NT2/D1 (cell line): ENCODE measurements around the gene CNTFR.
"Not testable (repeated sequence)": the region's sequence is repeated elsewhere in the genome, so short reads cannot be mapped to it uniquely, and the experiment has no call there.

Experiments
- DNase-seq: peaks from one replicate; pipeline ENCODE4 v3.0.0-alpha.2; 2011; ENCODE audit warnings: low read depth, low spot score
- H3K27me3 ChIP-seq: 2 replicates; pipeline ENCODE4 v1.6.0; 2011; ENCODE audit warnings: mild to moderate bottlenecking; ENCODE audit not compliant: insufficient read length, insufficient read depth
- H3K36me3 ChIP-seq: 2 replicates; pipeline ENCODE4 v1.6.1; 2011; ENCODE audit warnings: mild to moderate bottlenecking, low read length, mixed read lengths; ENCODE audit not compliant: insufficient read depth, insufficient read length
- H3K4me1 ChIP-seq: 2 replicates; pipeline ENCODE4 v1.5.1; 2011; ENCODE audit not compliant: insufficient read depth, insufficient read length
- H3K4me3 ChIP-seq: 2 replicates; pipeline ENCODE4 v1.5.1; 2011; ENCODE audit warnings: low read depth; ENCODE audit not compliant: insufficient read length
- H3K9ac ChIP-seq: 2 replicates; pipeline ENCODE4 v1.6.0; 2011; ENCODE audit warnings: low read depth; ENCODE audit not compliant: insufficient read length
- H3K9me3 ChIP-seq: 2 replicates; pipeline ENCODE4 v1.5.1; 2011; ENCODE audit warnings: mild to moderate bottlenecking, low read length; ENCODE audit not compliant: insufficient read depth
- SUZ12 ChIP-seq: IDR thresholded peaks from 2 replicates; pipeline ENCODE4 v1.6.1; 2011; ENCODE audit not compliant: insufficient read length, insufficient read depth; ENCODE audit errors: extremely low read depth
- YY1 ChIP-seq: IDR thresholded peaks from 2 replicates; pipeline ENCODE4 v1.6.1; 2011; ENCODE audit not compliant: insufficient read length, insufficient read depth
- ZNF274 ChIP-seq: IDR thresholded peaks from 2 replicates; pipeline ENCODE4 v1.6.1; 2011; ENCODE audit warnings: mild to moderate bottlenecking, low read depth, low read length

Gene CNTFR

GRCh38 chr9:34545497-34545896, 44.0 kb downstream of the CNTFR start:
- Histone ChIP-seq H3K4me3 (no peak overlapping the region), H3K27me3 (no peaks in the 10 kb centered on the region), H3K9ac (no peak overlapping the region), H3K4me1 (peaks cover 14% of the 10 kb centered on the region), H3K9me3 (no peaks in the 10 kb centered on the region), H3K36me3 (no peaks in the 10 kb centered on the region)
- no peak for TF ChIP-seq SUZ12
- no peak for TF ChIP-seq ZNF274
- DNase-seq = no peak

- Histone ChIP-seq H3K36me3 (no peaks in the 10 kb centered on the region), H3K9ac (no peak overlapping the region), H3K27me3 (no peaks in the 10 kb centered on the region), H3K4me3 (no peak overlapping the region), H3K9me3 (no peaks in the 10 kb centered on the region), H3K4me1 (peaks cover 14% of the 10 kb centered on the region)
- TF ChIP-seq YY1 (no peak), SUZ12 (no peak), ZNF274 (no peak)
- no peak for DNase-seq
These were observed 45.5 kb downstream of the CNTFR start for GRCh38 chr9:34544035-34544434.

- no peak for TF ChIP-seq ZNF274
- TF ChIP-seq SUZ12 = no peak
- no peak for TF ChIP-seq YY1
These were observed 48.0 kb downstream of the CNTFR start for GRCh38 chr9:34541540-34541939.

GRCh38 chr9:34540827-34541226, 48.7 kb downstream of the CNTFR start:
- TF ChIP-seq SUZ12 = no peak
- TF ChIP-seq ZNF274 = no peak
- TF ChIP-seq YY1 = no peak
- no peak overlapping the region for H3K4me3 ChIP-seq
- H3K36me3 ChIP-seq = no peaks in the 10 kb centered on the region
- no peak for DNase-seq
- H3K9ac ChIP-seq = no peak overlapping the region
- H3K4me1 ChIP-seq = peaks cover 6% of the 10 kb centered on the region
- no peaks in the 10 kb centered on the region for H3K9me3 ChIP-seq
- H3K27me3 ChIP-seq = no peaks in the 10 kb centered on the region

More at GRCh38 chr9:34541540-34541939, 48.0 kb downstream of the CNTFR start:
- Histone ChIP-seq H3K4me3 (no peak overlapping the region), H3K27me3 (no peaks in the 10 kb centered on the region), H3K9me3 (no peaks in the 10 kb centered on the region), H3K9ac (no peak overlapping the region), H3K4me1 (peaks cover 9% of the 10 kb centered on the region), H3K36me3 (no peaks in the 10 kb centered on the region)
- DNase-seq = no peak

GRCh38 chr9:34536685-34537084, 52.8 kb downstream of the CNTFR start:
- TF ChIP-seq SUZ12 (no peak), ZNF274 (no peak), YY1 (no peak)
- Histone ChIP-seq H3K9me3 (peaks cover 27% of the 10 kb centered on the region; the same call in 1 of the 2 replicates), H3K36me3 (no peaks in the 10 kb centered on the region), H3K4me3 (no peak overlapping the region), H3K9ac (no peak overlapping the region), H3K27me3 (no peaks in the 10 kb centered on the region), H3K4me1 (peaks cover 6% of the 10 kb centered on the region)
- DNase-seq = no peak

GRCh38 chr9:34532041-34532440, 57.5 kb downstream of the CNTFR start:
- H3K27me3 ChIP-seq, H3K36me3 ChIP-seq, DNase-seq, H3K9ac ChIP-seq, H3K4me3 ChIP-seq, H3K4me1 ChIP-seq: not testable (repeated sequence)
- H3K9me3 ChIP-seq = peaks cover 29% of the 10 kb centered on the region; the same call in 1 of the 2 replicates

- H3K4me3 ChIP-seq = no peak overlapping the region
These were observed 63.5 kb downstream of the CNTFR start for GRCh38 chr9:34526026-34526425.

GRCh38 chr9:34524349-34524748, 65.2 kb downstream of the CNTFR start:
- DNase-seq = no peak
- no peaks in the 10 kb centered on the region for H3K36me3 ChIP-seq
- peaks cover 4% of the 10 kb centered on the region for H3K4me1 ChIP-seq
- no peak overlapping the region for H3K9ac ChIP-seq
- peaks cover 31% of the 10 kb centered on the region for H3K27me3 ChIP-seq
- H3K4me3 ChIP-seq = no peak overlapping the region
- TF ChIP-seq ZNF274 (no peak), SUZ12 (no peak), YY1 (no peak)
- no peaks in the 10 kb centered on the region for H3K9me3 ChIP-seq

More at GRCh38 chr9:34526026-34526425, 63.5 kb downstream of the CNTFR start:
- H3K27me3 ChIP-seq = peaks cover 31% of the 10 kb centered on the region
- DNase-seq = no peak
- H3K4me1 ChIP-seq = peaks cover 4% of the 10 kb centered on the region
- H3K36me3 ChIP-seq = no peaks in the 10 kb centered on the region
- no peak overlapping the region for H3K9ac ChIP-seq
- TF ChIP-seq SUZ12 = no peak
- no peak for TF ChIP-seq ZNF274
- TF ChIP-seq YY1 = no peak
- no peaks in the 10 kb centered on the region for H3K9me3 ChIP-seq
